ENCODE measurements around the gene PQBP1.

PQBP1 gene

DNA sequence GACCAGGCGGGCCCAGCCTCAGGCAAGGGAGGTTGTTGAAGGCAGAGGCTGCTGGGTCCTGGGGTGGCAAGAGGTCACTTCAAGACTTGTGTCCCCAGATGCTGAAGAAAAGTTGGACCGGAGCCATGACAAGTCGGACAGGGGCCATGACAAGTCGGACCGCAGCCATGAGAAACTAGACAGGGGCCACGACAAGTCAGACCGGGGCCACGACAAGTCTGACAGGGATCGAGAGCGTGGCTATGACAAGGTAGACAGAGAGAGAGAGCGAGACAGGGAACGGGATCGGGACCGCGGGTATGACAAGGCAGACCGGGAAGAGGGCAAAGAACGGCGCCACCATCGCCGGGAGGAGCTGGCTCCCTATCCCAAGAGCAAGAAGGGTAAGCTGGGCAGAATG, 4.4 kb downstream of the PQBP1 start:
- no peak overlapping the region for H3K4me3 ChIP-seq (replicated peaks; ENCODE audit: low read depth, low read length)
- DNase-seq (ENCODE audit: extremely low read depth, low read depth), result no peak
- TF ChIP-seq CTCF (IDR thresholded peaks at IDR 0.05; ENCODE audit: low read depth, low read length, missing control alignments), result no peak

GRCh38 chrX:48902776-48903175, 5.0 kb downstream of the PQBP1 start:
- no peak for DNase-seq (ENCODE audit: extremely low read depth, low read depth)
- no peak overlapping the region for H3K4me3 ChIP-seq (replicated peaks; ENCODE audit: low read depth, low read length)
- no peak for TF ChIP-seq CTCF (IDR thresholded peaks at IDR 0.05; ENCODE audit: low read depth, low read length, missing control alignments)

GRCh38 chrX:48903290-48903689, 5.6 kb downstream of the PQBP1 start:
- no peak for DNase-seq (ENCODE audit: extremely low read depth, low read depth)
- TF ChIP-seq CTCF (IDR thresholded peaks at IDR 0.05; ENCODE audit: low read depth, low read length, missing control alignments), result no peak

GRCh38 chrX:48904180-48904579, 6.5 kb downstream of the PQBP1 start:
- H3K4me3 ChIP-seq (replicated peaks; ENCODE audit: low read depth, low read length), result no peak overlapping the region
- DNase-seq (ENCODE audit: extremely low read depth, low read depth), result no peak
- no peak for TF ChIP-seq CTCF (IDR thresholded peaks at IDR 0.05; ENCODE audit: low read depth, low read length, missing control alignments)

More at GRCh38 chrX:48903290-48903689, 5.6 kb downstream of the PQBP1 start:
- H3K4me3 ChIP-seq (replicated peaks; ENCODE audit: low read depth, low read length), result no peak overlapping the region

GRCh38 chrX:48904626-48905025, 6.9 kb downstream of the PQBP1 start:
- no peak for TF ChIP-seq CTCF (IDR thresholded peaks at IDR 0.05; ENCODE audit: low read depth, low read length, missing control alignments)
- no peak for DNase-seq (ENCODE audit: extremely low read depth, low read depth)
- no peak overlapping the region for H3K4me3 ChIP-seq (replicated peaks; ENCODE audit: low read depth, low read length)

GRCh38 chrX:48905090-48905790, 7.5 kb downstream of the PQBP1 start:
- no peak for TF ChIP-seq CTCF (IDR thresholded peaks at IDR 0.05; ENCODE audit: low read depth, low read length, missing control alignments)
- no peak for DNase-seq (ENCODE audit: extremely low read depth, low read depth)
- H3K4me3 ChIP-seq (replicated peaks; ENCODE audit: low read depth, low read length), result no peak overlapping the region

GRCh38 chrX:48908600-48908999, 10.9 kb downstream of the PQBP1 start:
- no peak overlapping the region for H3K4me3 ChIP-seq (replicated peaks; ENCODE audit: low read depth, low read length)
- no peak for DNase-seq (ENCODE audit: extremely low read depth, low read depth)
- TF ChIP-seq CTCF (IDR thresholded peaks at IDR 0.05; ENCODE audit: low read depth, low read length, missing control alignments), result no peak
